Adrenal gland (tissue), 5 donors: ENCODE measurements around the gene RHOBTB1.

Experiments
- POLR2A ChIP-seq, 2 donors: fragments of 450-650 bp; IDR thresholded peaks; one replicate each; pipeline ENCODE4 v1.6.1; 2017; ENCODE audit warnings: antibody characterized with exemption in 2 of 2, mild to moderate bottlenecking in 2 of 2, moderate library complexity in 1 of 2
- TF ChIP-seq, protein P1 (sequence below), 6 experiments: fragments of 450-650 bp in 4 of 6; fragments of 200-600 bp in 2 of 6; sonication (generic) in 1 of 6; IDR thresholded peaks; 1 replicate in 5 of 6; 2 replicates in 1 of 6; pipeline versions ENCODE4 v1.5.1 to v1.8.0; 2016 to 2021; ENCODE audit warnings: antibody characterized with exemption in 6 of 6, mild to moderate bottlenecking in 2 of 6, moderate library complexity in 1 of 6
- donor health status: DM: no; HTN: no; CAD: no.

GRCh38 chr10:60942134-60942787, 1.7 kb downstream of the RHOBTB1 start:
- no peak for TF ChIP-seq POLR2A (IDR thresholded peaks at IDR 0.05)
- TF ChIP-seq, protein P1, sequence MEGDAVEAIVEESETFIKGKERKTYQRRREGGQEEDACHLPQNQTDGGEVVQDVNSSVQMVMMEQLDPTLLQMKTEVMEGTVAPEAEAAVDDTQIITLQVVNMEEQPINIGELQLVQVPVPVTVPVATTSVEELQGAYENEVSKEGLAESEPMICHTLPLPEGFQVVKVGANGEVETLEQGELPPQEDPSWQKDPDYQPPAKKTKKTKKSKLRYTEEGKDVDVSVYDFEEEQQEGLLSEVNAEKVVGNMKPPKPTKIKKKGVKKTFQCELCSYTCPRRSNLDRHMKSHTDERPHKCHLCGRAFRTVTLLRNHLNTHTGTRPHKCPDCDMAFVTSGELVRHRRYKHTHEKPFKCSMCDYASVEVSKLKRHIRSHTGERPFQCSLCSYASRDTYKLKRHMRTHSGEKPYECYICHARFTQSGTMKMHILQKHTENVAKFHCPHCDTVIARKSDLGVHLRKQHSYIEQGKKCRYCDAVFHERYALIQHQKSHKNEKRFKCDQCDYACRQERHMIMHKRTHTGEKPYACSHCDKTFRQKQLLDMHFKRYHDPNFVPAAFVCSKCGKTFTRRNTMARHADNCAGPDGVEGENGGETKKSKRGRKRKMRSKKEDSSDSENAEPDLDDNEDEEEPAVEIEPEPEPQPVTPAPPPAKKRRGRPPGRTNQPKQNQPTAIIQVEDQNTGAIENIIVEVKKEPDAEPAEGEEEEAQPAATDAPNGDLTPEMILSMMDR (IDR thresholded peaks at IDR 0.05) = no peak
